Measurements from ENCODE around the gene KLHL3.
A peak's percentile ranks its signal among the peaks of the same experiment; 100 is the strongest.

KLHL3 gene

DNA sequence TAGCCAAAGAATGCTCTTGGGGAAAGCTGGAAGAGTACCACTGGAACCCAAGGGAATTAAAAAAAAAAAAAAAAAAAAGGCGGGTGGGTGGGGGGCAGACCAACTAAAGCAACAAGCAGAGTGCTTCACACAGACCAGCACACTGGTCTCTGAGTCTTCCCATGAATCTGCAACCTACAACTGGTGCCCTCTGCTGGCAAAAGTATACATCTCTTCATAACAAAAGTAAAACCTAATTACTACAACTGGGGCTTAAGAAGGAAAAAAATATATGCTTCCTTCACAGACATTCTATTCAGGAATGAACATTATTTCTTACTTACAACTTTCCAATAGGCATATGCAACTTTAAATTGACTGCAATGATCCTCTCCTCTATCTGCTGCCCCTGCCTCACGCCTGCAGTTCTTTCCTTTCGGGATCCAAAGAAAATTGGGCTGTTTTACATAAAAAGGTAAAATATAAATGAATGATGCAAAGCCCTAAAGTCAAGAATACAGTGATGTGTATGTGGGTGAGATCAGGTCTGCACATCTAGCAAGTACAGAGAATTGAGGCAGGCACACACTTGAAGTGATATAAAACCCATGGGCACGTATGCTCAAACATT is 7.2 kb upstream of the KLHL3 start:
- DNase-seq: peak; percentile 14

DNA sequence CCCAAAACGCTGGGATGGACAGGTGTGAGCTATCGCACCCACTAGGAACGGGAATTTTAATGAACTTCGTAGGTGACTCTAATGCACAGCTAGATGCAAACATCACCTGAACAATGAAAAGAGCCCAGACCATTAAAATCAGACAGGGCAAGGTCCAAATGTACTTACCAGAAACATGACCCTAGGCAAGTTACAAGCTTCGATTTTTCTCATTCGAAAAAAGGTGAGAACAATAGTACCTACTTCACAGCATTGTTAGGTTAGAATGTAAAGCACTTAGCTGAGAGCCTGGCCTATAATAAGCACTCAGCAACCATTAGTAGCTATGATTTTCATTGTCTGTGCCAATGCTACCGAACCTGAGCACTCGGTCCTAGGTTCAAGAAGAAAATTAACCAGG is 5.8 kb upstream of the KLHL3 start:
- DNase-seq: no peak

DNA sequence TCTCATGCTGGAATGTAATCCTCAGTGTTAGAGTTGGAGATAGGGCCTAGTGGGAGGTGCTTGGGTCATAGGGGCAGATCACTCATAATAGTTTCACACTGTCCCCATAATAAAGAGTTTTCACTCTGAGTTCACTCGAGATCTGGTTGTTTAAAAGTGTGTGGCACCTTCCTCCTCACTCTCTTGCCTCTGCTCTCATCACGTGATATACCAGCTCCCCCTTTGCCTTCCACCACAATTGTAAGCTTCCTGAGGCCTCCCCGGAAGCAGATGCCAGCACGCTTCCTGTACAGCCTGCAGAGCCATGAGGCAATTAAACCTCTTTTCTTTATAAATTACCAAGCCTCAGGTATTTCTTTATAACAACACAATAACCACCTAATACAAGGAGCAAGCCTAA is 3.8 kb upstream of the KLHL3 start:
- DNase-seq: no peak

DNA sequence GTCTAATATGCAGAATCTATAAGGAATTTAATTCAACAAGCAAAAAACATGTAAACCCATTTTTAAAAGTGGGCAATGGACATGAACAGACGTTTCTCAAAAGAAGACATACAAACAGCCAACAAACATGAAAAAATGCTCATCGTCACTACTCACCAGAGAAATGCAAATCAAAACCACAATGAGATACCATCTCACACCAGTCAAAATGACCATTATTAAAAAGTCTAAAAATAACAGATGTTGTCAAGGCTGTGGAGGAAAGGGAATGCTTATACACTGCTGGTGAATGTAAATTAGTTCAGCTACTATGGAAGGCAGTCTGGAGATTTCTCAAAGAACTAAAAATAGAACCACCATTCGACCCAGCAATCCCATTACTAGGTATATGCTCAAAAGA is 3.1 kb upstream of the KLHL3 start:
- DNase-seq: no peak

DNA sequence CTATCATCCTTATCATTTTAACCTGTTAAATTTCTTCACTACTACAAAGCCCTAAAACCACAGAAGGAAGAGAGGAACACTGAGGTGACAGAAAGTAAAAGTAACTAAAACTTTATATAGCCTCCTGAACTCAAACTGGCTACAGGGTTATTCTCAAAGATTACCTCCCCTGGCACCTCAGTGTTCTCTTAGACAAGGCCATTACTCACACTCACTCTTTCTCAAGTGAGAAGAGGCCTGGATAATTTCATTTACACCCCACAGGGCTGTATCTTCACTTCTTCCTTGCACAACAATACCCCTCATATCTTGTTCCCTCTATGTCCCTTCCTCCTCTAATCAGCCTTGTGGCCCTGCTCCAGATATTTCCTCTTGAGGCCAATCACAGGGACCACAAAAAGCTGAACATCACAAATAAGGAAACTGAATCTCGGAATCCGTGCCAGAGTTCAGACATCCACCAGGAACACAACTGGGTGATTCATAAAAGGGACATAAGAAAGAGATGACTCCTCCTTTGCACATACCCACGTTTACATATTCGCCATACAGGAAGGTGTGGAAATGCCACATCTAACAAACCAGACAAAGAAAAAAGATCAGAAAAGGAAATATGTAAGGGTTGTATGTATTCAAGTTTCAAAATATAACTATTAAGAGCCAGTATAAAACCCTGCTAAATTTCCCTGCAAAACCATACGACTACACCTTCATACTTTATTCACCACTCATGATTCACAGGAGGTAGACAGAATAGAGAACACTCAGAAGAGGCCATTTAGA is 1.7 kb upstream of the KLHL3 start:
- DNase-seq: peak; percentile 16

DNA sequence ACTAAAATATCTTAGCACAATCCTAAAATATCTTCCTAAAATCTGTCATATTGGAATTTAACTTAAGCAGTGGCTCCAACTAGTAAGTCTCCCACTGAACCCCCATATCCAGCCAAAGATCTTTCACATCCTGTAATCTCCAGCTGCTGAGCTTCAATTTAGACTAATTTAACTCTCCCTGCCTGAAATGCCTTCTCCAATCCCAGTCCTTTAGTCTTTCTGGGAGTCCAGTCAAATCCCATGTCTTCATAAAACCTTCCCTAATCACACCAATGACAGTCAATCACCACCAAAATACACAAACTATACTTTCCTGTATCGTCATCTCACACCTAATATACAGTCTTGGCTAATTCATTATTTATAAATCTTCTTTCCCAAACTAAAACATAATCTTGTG is 607 bp upstream of the KLHL3 start:
- DNase-seq: no peak

DNA sequence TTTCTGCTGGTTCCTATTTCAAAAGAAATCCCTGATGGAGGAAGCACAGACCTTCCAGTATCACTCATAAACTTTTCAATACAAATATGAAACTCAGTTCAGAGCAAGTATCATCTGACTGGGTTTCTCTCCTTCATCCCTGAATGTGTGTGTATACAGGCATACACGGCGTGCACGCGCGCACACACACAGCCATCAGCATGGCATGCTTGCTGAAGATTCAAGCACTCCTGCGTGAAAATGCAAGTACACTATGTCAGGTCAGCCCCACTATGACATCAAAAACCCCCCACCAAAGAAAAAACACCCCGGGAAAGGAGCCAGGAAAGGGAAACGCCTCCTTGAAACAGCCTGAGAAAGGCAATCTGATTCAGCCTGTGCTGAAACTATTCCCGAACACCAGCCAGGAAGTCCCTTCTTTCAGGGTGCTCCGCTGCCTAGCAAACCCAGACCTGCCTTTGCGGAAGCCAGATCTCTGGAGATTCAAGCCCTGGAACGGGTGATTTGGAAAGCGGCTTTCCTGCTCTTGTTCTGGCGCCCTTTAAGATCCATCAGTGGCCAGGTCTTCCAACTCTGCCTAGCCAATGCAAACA is 831 bp downstream of the KLHL3 start:
- no peak for DNase-seq

DNA sequence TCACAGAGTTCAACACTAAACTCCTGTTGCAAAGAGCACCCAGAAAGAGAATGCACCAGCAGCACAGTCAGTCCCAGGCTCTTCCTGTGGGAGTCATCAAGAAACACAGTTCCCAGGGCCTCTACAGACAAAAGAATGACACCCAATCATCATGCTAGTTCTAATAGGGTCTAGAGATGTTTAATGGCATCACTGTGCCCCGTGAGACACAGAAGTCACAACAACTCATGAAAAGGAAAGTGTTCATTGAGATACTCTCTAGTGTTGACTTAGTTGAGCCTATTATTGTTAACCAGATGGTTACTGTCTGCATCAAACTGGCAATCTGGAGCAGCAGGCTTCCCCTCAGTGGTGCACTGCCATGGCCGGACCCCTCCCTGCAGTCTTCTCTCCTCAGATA is 1.6 kb downstream of the KLHL3 start:
- no peak for DNase-seq

DNA sequence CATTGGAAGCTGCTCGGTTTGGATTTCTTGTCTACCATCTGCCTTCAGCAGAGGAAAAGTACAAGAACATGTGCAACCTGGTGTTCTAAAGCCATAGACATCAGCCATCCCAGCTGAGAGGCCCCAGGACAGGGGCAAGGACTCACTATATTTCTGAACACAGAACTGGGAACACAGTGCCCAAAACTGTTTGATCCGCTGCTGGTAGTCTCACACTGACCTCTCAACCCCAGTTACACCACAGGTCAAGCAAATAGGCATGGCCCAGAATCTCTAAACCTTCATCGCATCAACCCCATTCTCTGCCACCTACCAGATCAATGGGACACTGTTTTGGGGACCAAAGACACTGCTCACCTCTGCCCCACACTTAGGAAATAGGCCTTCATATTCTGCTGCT is 2.0 kb downstream of the KLHL3 start:
- no peak for DNase-seq

DNA sequence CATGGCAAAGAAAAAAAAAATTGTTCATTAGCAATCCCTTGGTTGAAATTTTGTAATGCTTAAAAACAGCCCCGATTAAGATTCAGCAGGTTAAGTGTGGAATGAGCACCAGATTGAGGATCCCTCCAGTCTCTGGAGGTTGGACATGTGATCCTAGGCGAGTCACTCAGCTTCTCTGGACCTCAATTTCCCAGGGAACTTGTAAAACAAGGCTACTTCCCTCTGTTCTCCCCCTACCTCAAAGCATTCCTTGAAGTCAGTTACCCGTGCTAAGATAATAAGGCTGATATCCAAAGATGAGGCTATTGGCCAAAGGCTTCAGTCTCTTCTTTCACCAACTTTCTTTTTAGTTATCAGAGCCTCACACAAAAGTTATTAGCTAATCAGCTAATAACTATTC is 2.9 kb downstream of the KLHL3 start:
- DNase-seq: no peak

DNA sequence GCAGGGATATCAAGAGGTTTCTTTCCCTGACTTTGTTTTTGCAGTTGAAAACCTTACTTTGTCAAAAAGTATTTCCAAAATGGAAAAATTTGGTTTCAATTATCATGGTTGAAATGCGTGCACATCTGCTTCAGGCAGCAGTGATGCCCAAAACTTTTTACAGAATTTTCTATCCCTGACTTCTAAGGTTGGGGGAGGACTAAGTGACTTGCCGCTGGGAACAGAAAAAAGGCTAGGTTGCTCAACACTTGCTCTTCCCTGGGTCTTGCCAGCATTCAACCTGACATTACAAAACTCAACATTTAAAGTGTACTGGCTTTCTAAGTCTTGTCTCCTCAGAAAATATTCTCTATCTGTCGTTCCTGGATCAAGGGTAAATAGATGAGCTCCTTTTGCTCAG is 4.7 kb downstream of the KLHL3 start:
- no peak for DNase-seq

DNA sequence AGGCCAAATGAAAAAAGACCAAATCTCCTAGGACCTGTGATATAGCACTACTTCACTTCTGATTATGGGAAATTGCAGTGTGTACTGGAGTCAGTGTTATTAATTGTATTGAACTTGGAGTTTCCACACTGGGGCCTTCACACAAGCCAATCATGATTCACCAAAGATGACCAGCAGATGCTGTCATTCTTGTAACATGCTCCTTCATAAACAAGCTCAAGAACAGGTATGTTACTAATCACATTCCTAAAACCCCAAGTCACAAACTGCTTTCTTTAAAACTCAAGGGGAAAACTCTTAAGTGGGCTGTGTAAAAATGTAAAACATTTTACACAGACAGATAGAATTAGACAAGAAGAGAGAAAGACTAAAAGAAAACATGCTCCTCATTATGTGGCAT is 5.6 kb downstream of the KLHL3 start:
- DNase-seq: no peak

DNA sequence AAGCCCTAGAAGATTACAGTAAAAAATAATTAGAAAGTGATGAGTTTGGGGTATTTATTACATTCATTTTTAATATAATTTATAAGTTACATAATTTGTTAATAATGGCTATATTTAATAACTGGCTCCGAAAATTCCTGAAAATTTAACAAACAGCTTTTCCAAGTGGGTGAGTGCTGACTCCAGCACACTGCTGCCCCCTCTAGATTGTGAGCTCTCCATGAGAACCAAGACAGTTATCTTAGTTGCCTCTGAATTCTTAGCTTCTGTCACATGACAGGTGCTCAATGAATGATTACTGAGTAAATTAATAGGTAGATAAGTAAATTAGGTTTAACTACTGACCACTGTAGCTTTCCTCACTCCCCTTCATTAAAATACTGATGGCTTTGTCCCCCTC is 7.8 kb downstream of the KLHL3 start:
- DNase-seq: no peak

DNA sequence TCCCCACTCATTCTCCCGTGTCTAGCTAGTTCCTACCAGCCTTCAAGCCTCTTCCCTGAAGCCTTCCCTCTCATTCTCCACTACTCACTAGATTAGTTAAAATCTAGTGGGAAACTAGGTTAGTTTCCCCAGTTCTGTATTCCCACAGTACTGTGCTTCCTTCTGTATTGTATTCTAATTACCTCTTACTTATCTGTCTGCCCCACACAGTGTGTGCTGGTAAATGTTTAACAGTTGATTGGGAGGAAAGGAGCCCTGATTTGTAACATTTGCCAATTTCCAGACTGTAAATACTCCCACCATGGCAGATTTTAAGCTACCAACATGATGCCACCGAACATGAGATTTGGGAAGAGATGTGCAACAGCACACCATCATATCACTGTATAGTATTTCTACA is 8.3 kb downstream of the KLHL3 start:
- DNase-seq: no peak

DNA sequence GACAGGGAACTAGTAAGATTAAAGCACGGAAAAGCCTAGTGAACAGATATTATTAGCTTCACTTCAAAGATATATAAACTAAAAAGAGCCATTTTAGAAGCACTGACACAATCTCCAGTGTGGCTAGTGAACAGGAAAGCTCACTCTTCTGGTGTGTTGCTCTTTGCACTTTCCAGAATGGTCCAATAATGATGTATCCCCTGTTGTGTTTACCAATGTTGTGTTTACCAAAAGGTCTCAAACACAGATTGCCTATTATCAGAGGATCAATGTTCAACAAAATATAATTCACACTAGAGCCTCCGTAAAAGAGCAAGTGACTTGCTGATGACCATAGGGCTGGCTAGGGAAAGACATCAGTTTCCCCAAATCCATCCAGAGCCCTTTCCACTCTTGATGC is 11.6 kb downstream of the KLHL3 start:
- DNase-seq: no peak

DNA sequence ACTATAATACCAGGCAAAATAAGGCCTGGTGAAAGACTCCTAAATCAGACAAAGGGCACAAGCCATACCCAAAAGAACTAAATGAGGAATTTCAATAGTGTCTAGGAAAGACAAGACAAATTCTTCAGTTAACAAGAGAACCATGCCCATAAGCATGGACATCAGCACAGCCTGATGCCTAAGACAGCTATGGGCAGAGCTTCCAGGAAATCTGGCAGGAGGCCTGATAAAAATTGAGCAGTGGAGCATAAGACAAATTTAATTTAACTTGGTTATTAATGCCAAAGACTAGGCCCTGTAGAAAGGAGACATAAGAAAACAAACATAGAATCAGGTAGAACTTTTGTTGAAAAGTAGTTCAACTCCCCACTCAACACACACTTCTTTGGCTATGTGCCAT is 17.3 kb downstream of the KLHL3 start:
- no peak for DNase-seq

DNA sequence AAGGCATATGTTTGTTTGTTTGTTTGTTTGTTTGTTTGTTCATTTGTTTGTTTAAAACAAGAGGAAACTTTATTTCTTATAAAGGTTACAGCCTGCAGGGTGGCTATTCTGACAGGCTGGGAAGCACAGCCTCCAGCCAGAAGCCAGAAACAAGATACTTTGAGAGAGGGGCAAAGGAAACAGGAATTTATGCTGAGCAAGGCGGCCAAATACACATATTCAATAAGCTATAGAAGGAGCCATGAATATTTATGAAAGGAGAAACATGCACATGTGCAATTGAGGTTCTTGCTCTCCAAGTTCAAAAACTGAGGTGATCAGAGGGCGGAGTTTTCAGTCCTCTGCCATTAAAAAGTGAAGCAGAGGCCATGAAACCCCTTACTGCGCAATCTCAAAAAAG is 19.6 kb downstream of the KLHL3 start:
- no peak for DNase-seq

DNA sequence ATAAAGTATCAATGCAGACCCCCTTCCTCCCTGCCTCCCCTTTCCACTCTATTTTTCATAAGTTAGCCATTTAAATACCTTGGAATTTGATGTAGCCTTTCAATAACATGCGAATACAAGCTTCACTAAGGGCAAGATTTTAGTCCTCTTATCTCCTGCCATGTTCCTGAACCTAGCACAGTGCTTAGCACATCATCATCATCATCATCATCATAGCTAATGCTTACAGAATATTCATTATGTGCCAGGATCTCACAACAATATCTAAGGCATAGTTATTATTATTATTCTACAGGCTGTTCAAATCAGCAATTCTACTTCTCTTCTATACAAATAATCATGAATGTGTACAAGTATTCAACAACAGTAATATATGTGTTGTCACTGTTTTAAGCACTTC is 20.4 kb downstream of the KLHL3 start:
- DNase-seq: no peak

DNA sequence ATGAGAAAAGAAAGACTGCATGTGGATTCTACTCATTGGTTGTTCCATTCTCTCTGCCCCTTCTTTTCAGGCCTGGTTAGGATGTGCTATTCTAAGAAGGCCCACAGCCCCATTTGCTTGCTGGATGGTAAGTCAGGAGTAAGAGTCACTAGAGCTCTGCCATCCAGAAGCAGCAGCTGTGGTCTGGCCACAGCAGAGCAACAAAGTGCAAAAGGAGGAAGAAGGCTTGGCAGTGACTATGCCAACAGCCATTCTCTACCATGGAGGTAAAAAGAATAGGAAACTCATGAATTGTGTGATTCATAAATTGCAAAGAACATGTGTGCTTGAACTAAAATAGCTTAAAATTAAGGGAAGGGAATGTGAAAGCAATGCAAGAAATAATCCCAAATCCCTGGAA is 20.9 kb downstream of the KLHL3 start:
- no peak for DNase-seq

DNA sequence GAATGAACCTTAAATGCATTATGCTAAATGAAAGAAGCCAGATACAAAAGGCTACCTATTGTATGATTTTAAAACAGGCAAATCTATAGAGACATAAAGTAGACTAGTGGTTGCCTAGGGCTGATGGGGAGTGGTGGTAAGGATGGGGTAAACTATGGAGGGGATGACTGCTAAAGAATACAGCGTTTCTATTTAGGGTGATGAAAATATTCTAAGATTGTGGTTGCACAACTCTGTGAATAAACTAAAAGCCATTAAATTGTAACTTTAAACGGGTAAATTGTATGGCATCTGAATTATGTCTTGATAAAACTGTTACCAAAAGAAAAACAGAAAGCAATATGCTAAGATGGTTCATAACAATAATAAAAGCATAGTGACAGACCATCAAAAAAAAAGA is 21.4 kb downstream of the KLHL3 start:
- DNase-seq: no peak

DNA sequence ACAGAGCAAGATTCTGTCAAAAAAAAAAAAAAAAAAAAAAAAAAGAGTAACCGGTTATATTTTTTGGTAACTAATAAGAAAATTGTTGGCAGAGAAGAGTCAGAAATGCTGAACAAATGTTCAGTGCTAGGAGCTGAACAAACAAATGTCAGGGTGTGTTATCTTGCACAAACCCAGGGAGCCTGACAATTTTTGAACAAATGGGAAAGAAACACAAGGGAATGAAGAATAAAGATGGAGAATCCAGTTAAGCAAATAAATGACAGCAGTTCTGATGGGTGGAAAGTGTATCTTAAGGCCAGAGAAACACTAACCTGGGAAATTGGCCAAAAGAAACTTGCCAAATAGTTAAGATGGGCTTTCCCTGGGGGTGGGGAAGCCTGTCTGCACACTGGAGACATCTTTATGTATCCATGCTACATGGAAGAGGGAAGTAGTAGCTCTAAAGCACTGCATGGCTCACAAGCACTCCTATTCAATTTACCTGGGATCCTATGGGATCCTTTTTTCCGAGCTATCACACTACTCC is 23.7 kb downstream of the KLHL3 start:
- DNase-seq: no peak

DNA sequence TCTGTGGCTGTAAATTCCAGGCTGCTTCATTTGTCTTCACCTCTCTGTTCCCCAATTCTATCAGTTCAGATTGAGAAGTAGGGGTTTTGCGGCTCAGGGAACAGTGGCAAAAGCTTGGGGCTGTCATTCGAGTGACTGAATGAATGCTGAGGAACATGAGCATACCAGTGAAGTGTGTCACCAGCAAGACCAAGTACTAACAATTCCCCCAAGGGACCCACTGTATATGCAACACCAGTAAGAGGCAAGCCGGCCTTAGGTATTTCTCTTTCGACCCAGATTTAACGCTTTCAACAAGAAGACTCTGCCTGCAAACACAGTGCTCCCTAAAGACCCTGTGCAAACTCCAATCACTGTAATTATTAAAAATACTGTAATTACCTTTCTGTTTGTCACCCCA is 25.8 kb downstream of the KLHL3 start:
- DNase-seq: no peak

DNA sequence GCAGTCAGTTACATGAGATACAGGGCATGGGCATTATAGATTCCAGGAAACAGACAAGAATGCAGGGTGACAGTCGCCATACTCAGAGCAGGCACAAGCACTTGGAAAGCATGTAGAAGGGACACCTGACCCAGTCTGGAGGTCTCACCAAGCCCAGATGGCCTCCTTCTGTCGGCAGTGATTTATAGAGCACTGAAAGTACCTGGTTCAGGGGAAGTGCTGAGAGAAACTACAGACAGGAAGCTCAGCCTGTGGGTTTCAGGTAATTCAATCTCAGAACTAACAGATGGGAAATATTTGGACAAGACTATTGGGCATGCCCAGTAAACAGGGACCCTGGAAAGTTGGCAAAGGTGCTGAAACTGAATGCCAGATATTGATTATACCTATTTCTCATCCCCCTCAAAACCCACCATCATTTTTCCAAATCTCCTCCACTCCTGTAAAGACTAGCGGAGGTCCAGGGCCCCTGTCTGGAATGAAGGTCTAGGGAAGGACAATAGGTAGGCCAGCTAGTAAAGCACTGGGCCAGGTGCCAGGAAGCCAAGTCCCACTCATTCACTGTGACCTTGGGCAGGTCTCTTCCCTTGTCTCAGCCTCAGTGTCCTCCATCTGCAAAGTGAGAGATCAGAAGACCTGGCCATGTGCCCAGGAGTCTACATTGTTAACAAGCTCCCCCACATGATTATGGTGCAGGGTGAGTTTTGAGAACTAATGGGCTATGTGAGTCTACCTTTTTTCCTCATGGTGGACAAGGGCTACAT is 26.9 kb downstream of the KLHL3 start:
- DNase-seq: no peak

DNA sequence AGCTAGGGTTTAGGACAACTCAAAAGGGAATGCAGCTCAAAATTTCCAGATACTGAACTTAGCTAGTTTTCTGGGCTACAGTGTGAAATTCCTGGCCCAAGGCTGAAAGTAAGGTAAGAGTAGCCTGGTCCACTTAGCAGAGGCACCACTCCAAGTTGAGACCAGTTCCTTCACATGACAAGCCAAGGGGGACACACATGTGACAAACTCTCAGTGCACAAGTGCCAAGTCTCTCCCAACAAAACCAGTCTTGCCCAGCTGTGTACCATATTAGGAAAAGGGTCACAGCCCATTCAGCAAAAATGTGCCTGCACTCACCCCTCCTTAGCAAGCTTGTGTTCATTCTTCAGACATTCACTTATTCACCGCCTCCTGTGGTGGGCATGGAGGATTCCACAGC is 27.8 kb downstream of the KLHL3 start:
- DNase-seq: no peak

Measured in stimulated activated naive CD4-positive, alpha-beta T cell treated with Interleukin-2 at 50 U/mL for 16 hours (primary cell).